Left ventricle myocardium inferior (tissue), 1 donor: ENCODE measurements around the gene FANCD2. TPM values are rescaled to one million over a fixed set of nuclear protein-coding genes. Genes with fewer than 3 reads are reported as not detected.
"Not testable (repeated sequence)": the region's sequence is repeated elsewhere in the genome, so short reads cannot be mapped to it uniquely, and the experiment has no call there.

Experiments
- DNase-seq: peaks from one replicate; pipeline ENCODE4 v3.0.0-alpha.2; 2020
- H3K27ac ChIP-seq: fragments of 200-600 bp; replicated peaks from 2 replicates; pipeline ENCODE4 v1.8.0; 2021
- H3K27me3 ChIP-seq: fragments of 200-600 bp; 2 replicates; pipeline ENCODE4 v1.8.0; 2021; ENCODE audit warnings: low read depth
- H3K36me3 ChIP-seq: fragments of 200-600 bp; 2 replicates; pipeline ENCODE4 v1.8.0; 2021
- H3K4me1 ChIP-seq: fragments of 200-600 bp; 2 replicates; pipeline ENCODE4 v1.8.0; 2021
- H3K4me3 ChIP-seq: fragments of 200-600 bp; 2 replicates; pipeline ENCODE4 v1.8.0; 2021; ENCODE audit warnings: mild to moderate bottlenecking, moderate library complexity
- H3K9me3 ChIP-seq: fragments of 200-600 bp; replicated peaks from 2 replicates; pipeline ENCODE4 v1.8.0; 2021
- intact Hi-C: fragments of 100-400 bp; cut with micrococcal nuclease; formaldehyde crosslinking; loops from one replicate; pipeline ENCODE4 v1.11.0; 2022
- total RNA-seq: library from RNA; stranded (reverse); fragmentation: NEBNext Ultra II Directional; extraction: Animal tissue kit (Norgen Biotek cat#: 25700); gene quantifications from one replicate; pipeline ENCODE4 v1.2.1, GENCODE V29; 2021
- TF ChIP-seq, protein P1 (sequence below): fragments of 200-600 bp; IDR thresholded peaks from 2 replicates; pipeline ENCODE4 v1.8.0; 2021; ENCODE audit warnings: antibody characterized with exemption, mild to moderate bottlenecking, borderline replicate concordance
- donor health status: DM: no; HTN: yes; CAD: no; lungs with severe emphysema.

Gene FANCD2
- total RNA-seq, 1 donor from 2014 or later: 0.77 TPM

GRCh38 chr3:10088256-10088655, 62.0 kb downstream of the FANCD2 start:
- Histone ChIP-seq H3K4me3 (no peak overlapping the region), H3K27me3 (no peaks in the 10 kb centered on the region), H3K4me1 (no peaks in the 10 kb centered on the region), H3K9me3 (no peaks in the 10 kb centered on the region), H3K27ac (no peak overlapping the region), H3K36me3 (no peaks in the 10 kb centered on the region)
- TF ChIP-seq, protein P1, sequence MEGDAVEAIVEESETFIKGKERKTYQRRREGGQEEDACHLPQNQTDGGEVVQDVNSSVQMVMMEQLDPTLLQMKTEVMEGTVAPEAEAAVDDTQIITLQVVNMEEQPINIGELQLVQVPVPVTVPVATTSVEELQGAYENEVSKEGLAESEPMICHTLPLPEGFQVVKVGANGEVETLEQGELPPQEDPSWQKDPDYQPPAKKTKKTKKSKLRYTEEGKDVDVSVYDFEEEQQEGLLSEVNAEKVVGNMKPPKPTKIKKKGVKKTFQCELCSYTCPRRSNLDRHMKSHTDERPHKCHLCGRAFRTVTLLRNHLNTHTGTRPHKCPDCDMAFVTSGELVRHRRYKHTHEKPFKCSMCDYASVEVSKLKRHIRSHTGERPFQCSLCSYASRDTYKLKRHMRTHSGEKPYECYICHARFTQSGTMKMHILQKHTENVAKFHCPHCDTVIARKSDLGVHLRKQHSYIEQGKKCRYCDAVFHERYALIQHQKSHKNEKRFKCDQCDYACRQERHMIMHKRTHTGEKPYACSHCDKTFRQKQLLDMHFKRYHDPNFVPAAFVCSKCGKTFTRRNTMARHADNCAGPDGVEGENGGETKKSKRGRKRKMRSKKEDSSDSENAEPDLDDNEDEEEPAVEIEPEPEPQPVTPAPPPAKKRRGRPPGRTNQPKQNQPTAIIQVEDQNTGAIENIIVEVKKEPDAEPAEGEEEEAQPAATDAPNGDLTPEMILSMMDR: no peak
- intact Hi-C loops: no loop called here
- DNase-seq: no peak

- H3K36me3 ChIP-seq: no peaks in the 10 kb centered on the region
- H3K4me3 ChIP-seq: no peak overlapping the region
- TF ChIP-seq, protein P1: no peak
- intact Hi-C loops: no loop called here
- H3K27ac ChIP-seq: no peak overlapping the region
- H3K4me1 ChIP-seq: no peaks in the 10 kb centered on the region
- DNase-seq: no peak
- H3K27me3 ChIP-seq: no peaks in the 10 kb centered on the region
- H3K9me3 ChIP-seq: no peaks in the 10 kb centered on the region
Observed at GRCh38 chr3:10090179-10090578, 63.9 kb downstream of the FANCD2 start.

DNA sequence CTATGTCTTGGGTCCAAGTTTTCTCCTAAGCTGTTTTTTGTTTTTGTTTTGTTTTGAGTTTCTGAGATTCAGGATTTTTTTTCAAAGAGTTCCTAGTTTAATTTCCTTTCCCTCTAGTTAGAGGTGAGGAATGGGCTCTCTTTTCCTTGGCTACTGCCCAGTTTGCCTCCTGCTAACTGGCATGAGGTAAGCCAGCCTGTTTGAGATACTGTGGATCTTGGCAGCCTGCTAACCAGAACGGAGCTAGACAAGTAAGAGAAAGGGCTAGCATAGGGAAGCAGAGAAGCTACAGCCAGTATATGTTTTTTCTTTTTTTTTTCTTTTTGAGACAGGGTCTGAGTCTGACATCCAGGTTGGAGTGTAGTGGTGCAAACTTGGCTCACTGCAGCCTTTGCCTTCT, 64.5 kb downstream of the FANCD2 start:
- not testable (repeated sequence) for H3K27ac ChIP-seq

GRCh38 chr3:10091387-10091786, 65.2 kb downstream of the FANCD2 start:
- H3K36me3 ChIP-seq, H3K27me3 ChIP-seq, H3K27ac ChIP-seq, H3K4me3 ChIP-seq, H3K4me1 ChIP-seq, DNase-seq, H3K9me3 ChIP-seq, intact Hi-C loops: not testable (repeated sequence)

More for the DNA sequence above, 64.5 kb downstream of the FANCD2 start:
- H3K4me3 ChIP-seq, H3K9me3 ChIP-seq, DNase-seq, intact Hi-C loops, H3K27me3 ChIP-seq, H3K4me1 ChIP-seq, H3K36me3 ChIP-seq: not testable (repeated sequence)

GRCh38 chr3:10093678-10094077, 67.4 kb downstream of the FANCD2 start:
- no peak for DNase-seq
- intact Hi-C loops: no loop called here
- Histone ChIP-seq H3K4me3 (no peak overlapping the region), H3K9me3 (no peaks in the 10 kb centered on the region), H3K27me3 (no peaks in the 10 kb centered on the region), H3K27ac (no peak overlapping the region), H3K4me1 (no peaks in the 10 kb centered on the region), H3K36me3 (no peaks in the 10 kb centered on the region)
- TF ChIP-seq, protein P1: no peak

GRCh38 chr3:10099041-10099440, 72.8 kb downstream of the FANCD2 start:
- DNase-seq: no peak
- Histone ChIP-seq H3K27me3 (no peaks in the 10 kb centered on the region), H3K27ac (no peak overlapping the region), H3K4me3 (no peak overlapping the region), H3K36me3 (no peaks in the 10 kb centered on the region), H3K4me1 (no peaks in the 10 kb centered on the region), H3K9me3 (no peaks in the 10 kb centered on the region)
- intact Hi-C loops: no loop called here
- TF ChIP-seq, protein P1: no peak

DNA sequence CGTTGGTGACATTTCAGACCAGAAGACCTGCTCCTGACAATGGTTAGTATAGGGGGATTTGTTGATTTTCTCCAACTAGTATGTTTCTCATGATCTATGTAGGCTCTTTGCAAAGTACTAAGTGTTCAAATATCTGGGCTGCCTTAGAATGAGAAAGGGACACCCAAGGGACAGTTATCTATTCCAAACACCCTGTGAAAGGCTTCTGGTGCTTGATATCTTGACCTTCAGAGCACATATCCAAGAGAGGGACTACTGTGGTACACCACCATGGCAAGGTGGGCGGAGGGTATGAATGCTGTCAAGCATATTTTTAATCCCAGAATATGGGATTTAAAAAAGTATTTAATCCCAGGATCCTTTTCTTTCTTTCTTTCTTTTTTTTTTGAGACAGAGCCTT, 80.7 kb downstream of the FANCD2 start:
- Histone ChIP-seq H3K27ac (no peak overlapping the region), H3K4me3 (no peak overlapping the region), H3K4me1 (no peaks in the 10 kb centered on the region), H3K36me3 (no peaks in the 10 kb centered on the region), H3K9me3 (no peaks in the 10 kb centered on the region), H3K27me3 (peaks cover 17% of the 10 kb centered on the region)
- intact Hi-C loops: no loop called here
- no peak for DNase-seq
- TF ChIP-seq, protein P1: no peak
